Measurements from ENCODE around the gene PPARG.
"Not testable (repeated sequence)": the region's sequence is repeated elsewhere in the genome, so short reads cannot be mapped to it uniquely, and the experiment has no call there.

The PPARG gene

DNA sequence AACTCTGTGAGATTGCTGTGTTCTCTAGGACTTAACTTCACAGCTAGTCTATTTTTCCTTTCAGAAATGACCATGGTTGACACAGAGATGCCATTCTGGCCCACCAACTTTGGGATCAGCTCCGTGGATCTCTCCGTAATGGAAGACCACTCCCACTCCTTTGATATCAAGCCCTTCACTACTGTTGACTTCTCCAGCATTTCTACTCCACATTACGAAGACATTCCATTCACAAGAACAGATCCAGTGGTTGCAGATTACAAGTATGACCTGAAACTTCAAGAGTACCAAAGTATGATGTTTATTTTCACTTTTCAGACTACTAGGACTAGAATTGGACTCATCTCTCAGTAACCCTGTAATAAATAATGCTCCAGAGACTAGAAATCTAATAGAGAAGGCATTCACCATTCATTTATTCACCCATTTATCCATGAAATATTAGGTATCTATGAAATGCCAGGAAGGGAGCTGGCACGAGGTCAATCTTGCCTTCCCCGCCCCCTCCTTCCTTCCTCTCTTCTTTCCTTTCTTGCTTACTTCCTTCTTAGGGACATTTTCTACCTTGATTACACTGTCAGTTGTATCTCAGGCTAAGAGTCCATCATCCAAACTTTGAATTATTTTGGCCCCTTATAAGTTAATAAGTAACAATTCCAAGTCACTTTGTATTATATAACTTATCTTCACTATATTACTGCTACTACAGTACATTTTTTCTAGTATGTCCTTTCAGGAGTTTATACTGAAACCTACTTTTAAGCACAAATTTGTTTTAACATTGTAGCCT is 91.0 kb downstream of the PPARG start:
- no peak for DNase-seq (ENCODE audit: low read depth in 2 of 2)

GRCh38 chr3:12380461-12380860 is 91.6 kb downstream of the PPARG start:
- no peak for DNase-seq (ENCODE audit: low read depth in 2 of 2)

DNA sequence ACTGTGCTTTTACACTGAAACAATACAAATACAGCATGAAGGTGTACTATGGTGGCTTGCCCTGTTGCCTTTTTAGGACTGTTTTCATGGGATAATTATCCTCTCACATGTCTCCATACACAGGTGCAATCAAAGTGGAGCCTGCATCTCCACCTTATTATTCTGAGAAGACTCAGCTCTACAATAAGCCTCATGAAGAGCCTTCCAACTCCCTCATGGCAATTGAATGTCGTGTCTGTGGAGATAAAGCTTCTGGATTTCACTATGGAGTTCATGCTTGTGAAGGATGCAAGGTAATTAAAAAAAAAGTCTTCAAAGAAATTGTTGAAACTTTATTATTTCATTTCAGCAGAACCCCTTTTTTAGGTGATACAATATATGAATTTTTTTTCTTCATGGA is 92.3 kb downstream of the PPARG start:
- DNase-seq (ENCODE audit: low read depth in 2 of 2), result no peak

DNA sequence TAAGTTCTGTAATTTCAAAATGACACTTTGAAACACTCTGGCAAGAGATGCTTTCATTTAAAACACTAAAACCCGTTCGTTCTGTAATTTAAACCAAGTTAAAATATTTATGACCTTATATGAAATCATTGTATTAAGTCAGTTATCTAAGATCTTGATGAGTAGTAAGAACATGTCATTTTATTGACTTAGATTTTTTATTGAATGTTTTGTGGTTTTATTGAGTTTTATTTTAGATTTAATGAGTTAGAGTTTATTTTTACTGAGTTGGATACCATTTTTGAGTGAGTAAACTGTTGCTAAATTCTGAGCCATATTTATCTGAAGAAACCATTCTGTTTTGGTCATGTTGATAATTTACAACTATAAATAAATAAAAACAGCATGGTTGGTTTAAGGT is 94.3 kb downstream of the PPARG start:
- DNase-seq (ENCODE audit: low read depth in 2 of 2), result no peak

DNA sequence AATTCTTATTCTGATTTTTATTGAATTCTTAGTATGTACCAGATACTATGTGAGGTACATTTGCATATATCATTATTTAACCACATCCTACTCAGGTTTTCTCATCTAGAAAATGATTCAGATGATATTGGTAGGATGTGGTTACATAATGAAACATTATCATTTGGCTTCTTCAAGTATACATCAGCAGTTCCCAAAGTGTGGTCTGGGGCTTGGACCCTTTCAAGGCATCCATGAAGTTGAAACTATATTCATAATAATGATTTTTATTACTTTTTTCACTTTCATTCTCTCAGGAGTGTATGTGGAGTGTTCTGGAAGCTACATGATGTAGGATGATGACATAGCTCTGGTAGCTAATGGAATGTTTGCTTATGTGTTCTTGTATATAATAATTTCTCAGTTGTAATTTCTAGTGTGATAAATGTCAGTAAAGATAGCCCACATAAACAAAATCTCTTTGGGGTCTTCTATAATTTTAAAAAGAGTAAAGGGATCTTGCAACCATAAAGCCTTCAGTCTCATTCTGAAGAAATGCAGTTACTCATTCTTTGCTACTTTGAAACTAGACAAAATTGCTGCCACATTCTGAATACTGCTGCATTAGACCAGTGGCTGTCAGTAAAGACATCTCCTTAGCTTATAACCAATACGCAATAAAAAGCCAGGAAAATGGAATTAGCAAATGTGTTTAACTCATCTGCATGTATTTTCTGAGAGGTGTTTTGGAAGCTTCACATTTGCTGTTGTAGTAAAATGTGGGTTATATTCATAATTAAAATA is 95.8 kb downstream of the PPARG start:
- DNase-seq (ENCODE audit: low read depth in 2 of 2), result no peak

- DNase-seq (ENCODE audit: low read depth in 2 of 2), result not testable (repeated sequence)
These were observed 97.8 kb downstream of the PPARG start for GRCh38 chr3:12386514-12387291.

- DNase-seq (ENCODE audit: low read depth in 2 of 2), result no peak
These were observed 99.3 kb downstream of the PPARG start for GRCh38 chr3:12388185-12388584.

GRCh38 chr3:12392101-12392878 is 103.4 kb downstream of the PPARG start:
- DNase-seq (ENCODE audit: low read depth in 2 of 2), result no peak

DNA sequence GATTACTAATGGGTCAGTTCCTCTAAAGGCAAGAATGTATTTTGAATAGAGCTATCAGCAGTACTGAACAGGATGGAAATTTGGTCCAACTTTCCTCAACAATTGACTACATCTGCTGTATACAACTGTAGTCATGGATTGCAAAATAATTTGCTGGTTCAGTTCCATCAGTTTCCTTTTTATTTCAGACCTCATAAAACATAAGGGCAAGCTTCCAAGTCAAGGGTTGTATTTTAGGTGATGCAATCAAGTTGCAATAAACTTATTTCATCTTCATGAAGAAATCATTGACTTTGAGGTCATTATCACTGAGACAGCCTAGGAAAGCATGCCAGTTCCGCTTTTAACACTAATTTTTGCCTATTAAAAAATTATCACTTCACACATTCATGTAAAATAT is 105.0 kb downstream of the PPARG start:
- DNase-seq (ENCODE audit: low read depth in 2 of 2), result no peak

DNA sequence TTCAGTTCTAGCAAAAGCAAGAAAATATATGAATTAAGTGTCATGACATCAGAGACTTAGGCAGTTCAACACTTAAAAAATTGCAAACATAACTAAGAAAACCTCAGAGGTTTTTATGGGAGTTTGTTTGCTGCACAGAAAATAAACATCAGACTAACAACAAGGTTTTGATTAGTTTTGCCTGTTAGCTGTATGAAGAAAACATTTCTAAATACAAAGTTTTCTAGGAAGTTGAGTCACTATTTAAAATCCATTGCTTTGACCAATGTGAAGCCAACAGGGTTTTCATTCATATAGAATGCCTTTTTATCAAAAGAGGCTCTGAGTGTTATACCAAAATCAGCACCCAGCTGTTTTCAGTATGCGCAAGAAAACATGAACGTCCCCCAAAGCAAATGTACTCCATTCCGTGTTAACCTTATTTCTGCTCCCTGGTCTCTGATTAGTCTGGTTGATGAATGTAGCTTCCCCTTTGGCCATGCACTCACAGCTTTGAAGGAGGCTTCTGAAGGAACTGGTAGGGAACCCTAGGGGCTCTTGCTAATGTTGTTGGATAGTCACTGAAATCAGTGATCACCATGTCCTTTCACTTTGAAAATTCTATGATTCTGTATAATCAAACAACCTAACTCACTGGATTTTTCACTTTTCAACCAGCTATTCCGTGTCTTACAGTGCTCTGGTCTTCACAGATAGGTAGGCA is 105.8 kb downstream of the PPARG start:
- no peak for DNase-seq (ENCODE audit: low read depth in 2 of 2)

DNA sequence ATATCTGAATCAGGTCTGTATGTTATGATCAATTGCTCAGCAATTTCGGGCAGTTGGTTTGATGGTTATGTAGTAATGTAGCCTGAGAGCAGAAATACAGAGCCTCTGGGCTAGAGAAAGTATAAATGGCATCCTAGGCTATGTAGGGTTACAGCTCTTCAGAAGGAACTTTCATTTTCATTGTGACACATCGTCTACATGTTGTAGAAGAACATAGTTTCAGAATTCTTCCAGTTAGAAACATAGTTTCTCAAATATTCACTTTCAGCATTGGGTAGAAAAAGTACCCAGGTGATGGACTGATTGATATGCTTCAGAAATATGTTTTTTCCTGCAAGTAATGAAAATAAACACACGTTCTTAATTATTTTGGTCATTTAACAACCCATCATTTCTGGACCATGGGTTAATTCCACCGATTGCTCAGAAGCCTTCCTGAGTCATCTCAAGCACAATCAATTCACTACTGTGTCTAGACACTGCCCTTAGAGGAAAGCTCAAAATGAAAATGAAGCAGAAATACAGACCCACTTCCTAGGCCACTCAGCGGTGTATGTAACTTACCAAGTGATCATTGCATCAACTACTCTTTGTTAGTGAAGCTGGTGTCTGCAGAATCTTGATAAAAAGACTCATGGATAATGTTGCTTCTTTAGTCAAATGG is 106.6 kb downstream of the PPARG start:
- no peak for DNase-seq (ENCODE audit: low read depth in 2 of 2)

DNA sequence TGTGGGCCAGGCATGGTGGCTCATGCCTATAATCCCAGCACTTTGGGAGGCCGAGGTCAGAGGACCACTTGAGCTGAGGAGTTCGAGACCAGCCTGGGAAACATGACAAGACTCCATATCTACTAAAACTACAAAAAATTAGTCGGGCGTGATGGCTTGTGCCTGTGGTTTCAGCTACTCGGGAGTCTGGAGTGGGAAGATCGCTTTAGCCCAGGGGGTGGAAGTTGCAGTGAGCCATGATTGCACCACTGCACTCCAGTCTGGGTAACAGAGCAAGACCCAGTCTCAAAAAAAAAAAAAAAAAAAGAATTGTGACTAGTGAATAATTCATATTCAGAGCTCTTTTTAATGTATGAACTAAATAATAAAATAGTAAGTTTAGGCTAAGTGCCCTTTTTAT is 107.6 kb downstream of the PPARG start:
- DNase-seq (ENCODE audit: low read depth in 2 of 2), result no peak

DNA sequence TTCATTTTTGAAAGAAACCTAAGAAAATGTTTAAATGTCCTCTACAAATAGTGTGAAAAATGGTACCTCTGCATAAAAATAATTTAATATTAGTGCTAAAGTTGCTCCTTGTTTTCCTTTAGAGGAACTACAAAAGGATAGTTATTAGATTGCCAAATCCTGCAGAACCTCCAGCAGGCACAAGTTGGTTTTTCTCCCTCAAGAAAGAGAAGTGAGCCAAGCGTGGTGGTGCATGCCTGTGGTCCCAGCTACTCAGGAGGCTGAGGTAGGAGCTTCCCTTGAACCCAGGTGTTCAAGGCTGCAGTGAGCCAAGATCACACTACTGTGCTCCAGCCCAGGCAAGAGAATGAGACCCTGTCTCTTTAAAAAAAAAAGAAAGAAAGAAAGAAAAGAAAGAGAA is 110.4 kb downstream of the PPARG start:
- no peak for DNase-seq (ENCODE audit: low read depth in 2 of 2)

DNA sequence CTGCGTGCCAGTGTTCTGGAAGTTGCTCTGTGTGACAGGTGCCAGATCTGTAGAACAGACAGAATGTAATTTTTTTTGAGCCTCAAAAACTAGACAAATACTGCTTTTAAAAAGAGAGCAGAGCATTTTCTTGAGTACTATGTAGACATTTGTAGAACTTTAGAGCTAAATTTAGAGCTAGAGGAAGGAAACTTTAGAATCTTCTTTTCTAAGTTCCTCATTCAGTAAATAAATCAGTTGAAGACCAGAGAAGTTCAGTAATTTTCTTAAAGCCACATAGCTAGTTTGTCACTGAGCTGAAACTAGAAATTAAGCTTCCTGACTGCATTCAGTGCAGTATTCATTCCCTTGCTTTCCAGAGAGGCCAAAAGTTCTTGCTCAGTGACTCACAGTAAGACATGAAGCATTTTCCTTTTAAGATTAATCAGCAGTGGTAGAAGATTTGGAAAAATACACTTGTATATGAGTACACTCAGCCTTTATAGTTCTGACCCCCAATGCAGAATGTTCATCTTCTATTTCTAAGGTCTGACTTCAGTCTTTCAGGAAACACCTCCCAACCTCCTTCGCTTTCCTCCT is 111.8 kb downstream of the PPARG start:
- no peak for DNase-seq (ENCODE audit: low read depth in 2 of 2)

- no peak for DNase-seq (ENCODE audit: low read depth in 2 of 2)
These were observed 112.3 kb downstream of the PPARG start for GRCh38 chr3:12401208-12401607.

GRCh38 chr3:12405432-12406272 is 116.8 kb downstream of the PPARG start:
- DNase-seq (ENCODE audit: low read depth in 2 of 2), result no peak

DNA sequence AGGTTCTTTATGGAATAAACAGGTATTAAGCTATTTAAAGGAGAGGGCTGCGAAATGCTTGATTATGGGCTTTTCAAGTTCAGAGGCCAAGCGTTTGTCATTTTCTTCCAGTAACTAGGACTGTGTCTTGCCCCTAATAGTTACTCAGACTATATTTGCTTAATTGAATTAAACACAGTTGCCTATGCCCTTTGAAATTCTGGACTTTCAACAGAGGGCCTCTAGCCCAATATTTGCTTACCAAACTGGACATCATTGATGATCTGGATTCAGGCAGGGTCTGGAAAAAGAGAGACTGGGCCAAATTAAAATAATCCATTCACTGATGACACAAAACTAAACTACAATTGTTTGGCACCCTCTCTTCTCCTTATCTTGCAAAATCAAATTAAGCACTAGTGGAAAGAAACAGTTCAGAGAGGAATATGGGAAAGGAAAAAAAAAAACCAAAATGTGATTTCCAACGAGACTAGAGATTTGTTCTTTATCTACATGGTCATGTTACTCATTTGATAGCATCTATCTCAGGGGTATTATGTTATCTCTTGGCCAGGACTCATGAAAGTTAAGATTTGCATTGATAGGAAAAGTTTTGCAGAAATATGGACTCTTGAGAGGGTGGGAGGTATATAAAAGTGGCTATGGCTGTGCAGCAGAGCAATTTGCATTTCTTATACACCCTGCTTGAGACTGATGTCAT is 120.3 kb downstream of the PPARG start:
- DNase-seq (ENCODE audit: low read depth in 2 of 2), result no peak

Measured in activated CD8-positive, alpha-beta memory T cell treated with anti-CD3 and anti-CD28 coated beads for 4 hours (primary cell).